ENCODE results near the gene ZNF653. TPM values are rescaled to one million over a fixed set of nuclear protein-coding genes. Genes with fewer than 3 reads are reported as not detected.

The ZNF653 gene, protein sequence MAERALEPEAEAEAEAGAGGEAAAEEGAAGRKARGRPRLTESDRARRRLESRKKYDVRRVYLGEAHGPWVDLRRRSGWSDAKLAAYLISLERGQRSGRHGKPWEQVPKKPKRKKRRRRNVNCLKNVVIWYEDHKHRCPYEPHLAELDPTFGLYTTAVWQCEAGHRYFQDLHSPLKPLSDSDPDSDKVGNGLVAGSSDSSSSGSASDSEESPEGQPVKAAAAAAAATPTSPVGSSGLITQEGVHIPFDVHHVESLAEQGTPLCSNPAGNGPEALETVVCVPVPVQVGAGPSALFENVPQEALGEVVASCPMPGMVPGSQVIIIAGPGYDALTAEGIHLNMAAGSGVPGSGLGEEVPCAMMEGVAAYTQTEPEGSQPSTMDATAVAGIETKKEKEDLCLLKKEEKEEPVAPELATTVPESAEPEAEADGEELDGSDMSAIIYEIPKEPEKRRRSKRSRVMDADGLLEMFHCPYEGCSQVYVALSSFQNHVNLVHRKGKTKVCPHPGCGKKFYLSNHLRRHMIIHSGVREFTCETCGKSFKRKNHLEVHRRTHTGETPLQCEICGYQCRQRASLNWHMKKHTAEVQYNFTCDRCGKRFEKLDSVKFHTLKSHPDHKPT
- 3.2 and 5.9 TPM in 2 replicates for total RNA-seq (ENCODE audit: low replicate concordance)

DNA sequence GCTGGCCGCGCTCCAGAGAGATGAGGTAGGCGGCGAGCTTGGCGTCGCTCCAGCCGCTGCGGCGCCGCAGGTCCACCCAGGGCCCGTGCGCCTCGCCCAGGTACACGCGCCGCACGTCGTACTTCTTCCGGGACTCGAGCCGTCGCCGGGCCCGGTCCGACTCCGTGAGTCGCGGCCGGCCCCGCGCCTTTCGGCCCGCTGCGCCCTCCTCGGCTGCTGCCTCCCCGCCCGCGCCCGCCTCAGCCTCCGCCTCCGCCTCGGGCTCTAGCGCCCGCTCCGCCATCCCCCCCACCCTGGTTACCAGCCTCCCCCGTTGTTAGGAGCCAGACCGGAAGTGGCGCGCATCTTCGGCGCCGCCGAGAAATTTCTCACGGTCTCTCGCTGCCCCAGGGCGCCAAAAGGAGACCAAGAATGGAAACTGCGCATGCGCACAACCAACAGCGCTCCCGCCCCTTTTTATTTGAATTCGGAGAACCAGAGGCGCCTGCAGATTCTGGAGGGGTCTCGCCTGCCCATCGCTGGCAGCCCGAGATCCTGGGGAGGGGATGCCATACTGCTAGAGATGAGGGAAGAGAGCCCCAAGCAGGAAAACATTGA is at the start of gene ZNF653:
ZNF653 (minus strand) TSS at position 336 of the 597 bp plus-strand sequence; CDS start at position 283, 53 bp downstream.
- DNase-seq (ENCODE audit: low read depth) = peak; percentile 95
- TF ChIP-seq, protein P1, sequence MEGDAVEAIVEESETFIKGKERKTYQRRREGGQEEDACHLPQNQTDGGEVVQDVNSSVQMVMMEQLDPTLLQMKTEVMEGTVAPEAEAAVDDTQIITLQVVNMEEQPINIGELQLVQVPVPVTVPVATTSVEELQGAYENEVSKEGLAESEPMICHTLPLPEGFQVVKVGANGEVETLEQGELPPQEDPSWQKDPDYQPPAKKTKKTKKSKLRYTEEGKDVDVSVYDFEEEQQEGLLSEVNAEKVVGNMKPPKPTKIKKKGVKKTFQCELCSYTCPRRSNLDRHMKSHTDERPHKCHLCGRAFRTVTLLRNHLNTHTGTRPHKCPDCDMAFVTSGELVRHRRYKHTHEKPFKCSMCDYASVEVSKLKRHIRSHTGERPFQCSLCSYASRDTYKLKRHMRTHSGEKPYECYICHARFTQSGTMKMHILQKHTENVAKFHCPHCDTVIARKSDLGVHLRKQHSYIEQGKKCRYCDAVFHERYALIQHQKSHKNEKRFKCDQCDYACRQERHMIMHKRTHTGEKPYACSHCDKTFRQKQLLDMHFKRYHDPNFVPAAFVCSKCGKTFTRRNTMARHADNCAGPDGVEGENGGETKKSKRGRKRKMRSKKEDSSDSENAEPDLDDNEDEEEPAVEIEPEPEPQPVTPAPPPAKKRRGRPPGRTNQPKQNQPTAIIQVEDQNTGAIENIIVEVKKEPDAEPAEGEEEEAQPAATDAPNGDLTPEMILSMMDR (IDR thresholded peaks at IDR 0.05; ENCODE audit: insufficient read depth, low read length) = no peak
- peak within 1 kb of the TSS; percentile 76 for H3K4me3 ChIP-seq (ENCODE audit: low read depth, low read length)

DNA sequence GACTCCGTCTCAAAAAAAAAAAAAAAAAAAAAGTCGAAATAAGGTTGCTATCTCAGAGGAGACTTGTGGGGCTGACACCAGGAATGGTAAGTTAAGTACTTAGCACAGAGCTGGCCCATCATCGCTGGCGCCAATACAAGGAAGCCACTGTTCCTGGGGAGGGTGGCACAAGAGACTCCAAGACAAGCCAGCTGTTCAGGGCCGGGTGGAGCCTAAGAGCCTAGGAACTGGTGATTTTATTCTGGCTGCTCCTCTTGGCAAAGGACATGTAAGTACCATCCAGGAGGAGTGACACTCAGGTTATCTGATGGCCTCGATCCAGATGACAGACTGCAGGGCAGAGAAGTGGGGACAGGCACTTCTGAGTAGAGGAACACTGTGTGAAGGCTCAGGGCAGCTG is 49.6 kb upstream of the ZNF653 start:
- DNase-seq (ENCODE audit: low read depth) = no peak
- no peak overlapping the region for H3K4me3 ChIP-seq (ENCODE audit: low read depth, low read length)
- TF ChIP-seq, protein P1 (IDR thresholded peaks at IDR 0.05; ENCODE audit: insufficient read depth, low read length) = no peak

DNA sequence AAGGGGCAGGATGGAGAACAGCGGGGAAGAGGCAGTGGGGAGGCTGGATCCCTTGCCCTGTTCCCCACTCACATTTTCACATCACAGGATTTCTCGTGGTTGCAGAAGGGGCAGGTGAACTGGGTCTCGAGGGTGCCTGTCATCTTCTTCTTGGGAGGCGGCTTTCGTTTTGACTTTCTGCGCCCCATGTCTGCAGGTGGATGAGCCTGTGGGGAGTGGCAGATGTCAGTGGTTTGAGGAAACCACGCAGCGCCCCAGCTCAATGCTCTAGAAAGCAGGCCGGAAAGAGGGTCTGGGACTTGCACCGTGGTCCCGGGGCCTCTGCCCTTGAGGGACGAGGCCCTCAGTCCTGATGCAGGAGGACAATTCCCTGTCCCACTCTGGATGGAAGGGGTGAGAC is 48.5 kb upstream of the ZNF653 start:
- no peak overlapping the region for H3K4me3 ChIP-seq (ENCODE audit: low read depth, low read length)
- no peak for DNase-seq (ENCODE audit: low read depth)
- TF ChIP-seq, protein P1 (IDR thresholded peaks at IDR 0.05; ENCODE audit: insufficient read depth, low read length) = no peak

DNA sequence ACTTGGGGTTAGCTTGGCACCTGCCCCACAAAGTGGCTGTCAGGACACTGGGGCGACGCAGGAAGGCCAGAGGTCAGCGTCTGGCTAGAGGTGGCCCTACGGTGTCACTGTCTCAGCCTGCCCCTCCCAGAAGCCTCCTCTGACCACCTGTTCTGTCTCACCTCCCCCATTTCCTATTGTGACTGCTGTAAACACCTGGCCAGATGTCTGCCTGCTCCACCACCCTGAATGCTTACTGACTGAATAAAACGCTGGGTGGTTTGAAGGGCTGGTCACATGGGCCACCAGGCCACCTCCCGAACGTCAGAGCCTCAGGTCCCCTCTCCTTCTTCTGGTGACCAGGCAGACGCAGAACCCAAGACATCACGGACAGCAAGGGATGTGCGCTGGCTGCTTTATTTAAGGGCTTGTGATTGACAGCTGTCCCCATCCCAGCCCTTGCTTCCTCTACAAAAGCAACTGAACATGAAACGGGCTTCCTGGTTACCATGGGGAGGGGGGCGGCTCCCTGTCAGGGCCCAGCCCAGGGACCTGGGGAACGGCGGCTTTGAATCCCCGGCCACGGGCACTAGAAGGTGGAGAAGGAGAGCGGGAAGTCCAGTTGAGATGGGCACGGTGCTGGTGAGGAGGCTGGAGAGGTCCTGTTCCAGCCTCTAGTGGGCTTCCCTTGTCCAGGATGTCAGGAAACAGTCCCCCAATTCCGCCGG is 47.2 kb upstream of the ZNF653 start:
- no peak for DNase-seq (ENCODE audit: low read depth)
- TF ChIP-seq, protein P1 (IDR thresholded peaks at IDR 0.05; ENCODE audit: insufficient read depth, low read length) = no peak
- no peak overlapping the region for H3K4me3 ChIP-seq (ENCODE audit: low read depth, low read length)

DNA sequence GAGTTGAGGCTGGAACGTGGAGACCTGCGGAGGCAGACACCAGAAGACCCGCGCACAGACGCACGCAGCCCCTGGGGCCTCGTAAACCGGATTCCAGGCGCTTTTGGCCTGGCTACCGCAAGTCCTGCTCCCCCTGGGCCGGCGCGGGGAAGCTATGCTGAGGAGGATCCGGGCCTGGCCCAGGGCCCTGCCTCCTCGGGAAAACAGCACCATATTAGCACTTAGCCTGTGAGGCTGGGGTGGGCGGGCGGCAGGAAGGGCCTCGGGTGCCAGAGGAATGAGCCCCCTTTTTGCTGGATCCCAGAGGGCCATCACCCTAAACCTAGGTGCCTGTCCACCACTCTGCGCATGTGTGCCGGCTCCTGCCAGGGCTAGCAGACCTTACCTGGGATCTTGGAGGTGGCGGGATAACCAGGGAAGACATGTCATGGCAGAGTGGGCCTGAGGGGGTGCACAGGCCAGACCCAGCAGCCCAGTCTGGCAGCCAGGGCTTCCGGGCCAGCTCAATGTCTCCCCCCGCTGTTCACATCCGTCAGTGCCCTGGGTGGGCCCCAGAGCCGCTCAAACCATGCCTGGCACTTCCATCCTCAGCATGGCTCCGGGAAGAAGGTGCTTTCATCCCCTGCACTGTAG is 46.1 kb upstream of the ZNF653 start:
- no peak overlapping the region for H3K4me3 ChIP-seq (ENCODE audit: low read depth, low read length)
- TF ChIP-seq, protein P1 (IDR thresholded peaks at IDR 0.05; ENCODE audit: insufficient read depth, low read length) = peak; percentile 33
- no peak for DNase-seq (ENCODE audit: low read depth)

DNA sequence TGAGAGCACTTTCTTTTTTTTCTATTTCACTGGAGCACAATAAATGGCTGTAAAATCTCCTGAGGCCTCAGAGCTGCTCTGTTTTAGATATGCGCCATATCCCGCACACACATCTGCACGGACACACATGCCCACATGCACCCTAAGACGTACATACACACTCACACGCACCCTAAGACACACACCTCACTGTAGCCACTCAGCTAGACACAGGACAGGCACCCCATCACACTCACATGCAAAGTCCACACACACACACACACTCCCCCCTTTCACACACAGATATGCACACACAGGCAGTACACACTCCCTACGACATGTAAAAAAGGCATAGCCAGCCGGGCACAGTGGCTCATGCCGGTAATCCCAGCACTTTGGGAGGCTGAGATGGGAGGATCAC is 44.6 kb upstream of the ZNF653 start:
- H3K4me3 ChIP-seq (ENCODE audit: low read depth, low read length) = no peak overlapping the region
- TF ChIP-seq, protein P1 (IDR thresholded peaks at IDR 0.05; ENCODE audit: insufficient read depth, low read length) = no peak
- DNase-seq (ENCODE audit: low read depth) = no peak
